HEK293 (cell line): ENCODE results near the gene PDE4B.

Source experiments
- CTCF ChIP-seq: fragments of 450-650 bp; formaldehyde crosslinking; IDR thresholded peaks from 2 replicates; pipeline ENCODE4 v1.5.1; 2016; ENCODE audit warnings: missing biosample characterization, missing genetic modification characterization
- IKZF3 ChIP-seq: fragments of 450-650 bp; IDR thresholded peaks from 2 replicates; pipeline ENCODE4 v1.5.0; 2018; ENCODE audit warnings: missing biosample characterization, mild to moderate bottlenecking, missing genetic modification characterization, moderate library complexity
- MEIS1 ChIP-seq: sonication (generic); formaldehyde crosslinking; IDR thresholded peaks from 2 replicates; pipeline ENCODE4 v1.8.1; 2022; ENCODE audit warnings: missing genetic modification reagents, mild to moderate bottlenecking, borderline replicate concordance
- ZFP37 ChIP-seq: fragments of 450-650 bp; formaldehyde crosslinking; IDR thresholded peaks from 2 replicates; pipeline ENCODE4 v1.5.1; 2016; ENCODE audit warnings: missing biosample characterization, missing genetic modification characterization

DNA sequence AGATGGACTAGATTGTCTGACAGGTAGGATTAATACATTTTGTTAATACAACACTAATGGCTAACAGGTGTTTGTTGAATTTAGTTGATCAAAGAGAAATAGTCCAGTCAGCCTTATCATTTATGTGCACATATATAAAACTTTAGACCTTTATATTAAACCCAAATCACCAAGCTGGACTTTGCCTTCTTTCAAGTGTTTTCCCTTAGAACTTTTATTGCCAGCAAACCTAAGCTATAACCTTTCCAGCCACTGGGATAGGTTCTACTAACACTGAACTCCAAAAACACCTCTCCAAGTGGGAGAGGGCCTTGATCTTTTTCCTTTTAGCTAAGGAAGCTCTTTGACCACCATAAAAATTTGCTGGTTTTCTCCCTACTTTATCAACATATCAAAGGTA, 345.9 kb downstream of the PDE4B start:
- TF ChIP-seq MEIS1 (CRISPR knock-in tag) (no peak), IKZF3 (tag by site-specific recombination) (no peak), CTCF (tag by site-specific recombination) (no peak), ZFP37 (tag by site-specific recombination) (no peak)
